GM18909 (cell line): ENCODE results near the gene RNF130.
A peak's percentile ranks its signal among the peaks of the same experiment; 100 is the strongest.
"Not testable (repeated sequence)": the region's sequence is repeated elsewhere in the genome, so short reads cannot be mapped to it uniquely, and the experiment has no call there.

ENCODE experiments used
- ATAC-seq: cut with Tn5 transposase; IDR thresholded peaks from one replicate; pipeline ENCODE4 v1.9.1; 2021; ENCODE audit warnings: mild to moderate bottlenecking; ENCODE audit not compliant: unreplicated experiment, poor library complexity

The RNF130 gene

GRCh38 chr5:179986328-179986727, 85.2 kb downstream of the RNF130 start:
- no peak for ATAC-seq

GRCh38 chr5:179981636-179982035, 89.9 kb downstream of the RNF130 start:
- ATAC-seq, result no peak

- ATAC-seq, result no peak
Observed at GRCh38 chr5:179980767-179981166, 90.8 kb downstream of the RNF130 start.

- no peak for ATAC-seq
Observed at GRCh38 chr5:179978792-179979191, 92.8 kb downstream of the RNF130 start.

GRCh38 chr5:179975713-179976134, 95.8 kb downstream of the RNF130 start:
- ATAC-seq, result no peak

GRCh38 chr5:179974946-179975712, 96.4 kb downstream of the RNF130 start:
- ATAC-seq, result peak; percentile 63

GRCh38 chr5:179974246-179974945, 97.2 kb downstream of the RNF130 start:
- no peak for ATAC-seq

- ATAC-seq, result no peak
Observed at GRCh38 chr5:179973391-179973790, 98.2 kb downstream of the RNF130 start.

- ATAC-seq, result no peak
Observed at GRCh38 chr5:179969110-179969509, 102.4 kb downstream of the RNF130 start.

- ATAC-seq, result no peak
Observed at GRCh38 chr5:179967489-179967888, 104.1 kb downstream of the RNF130 start.

GRCh38 chr5:179964015-179964414, 107.5 kb downstream of the RNF130 start:
- ATAC-seq, result no peak

- no peak for ATAC-seq
Observed at GRCh38 chr5:179963375-179963774, 108.2 kb downstream of the RNF130 start.

GRCh38 chr5:179960204-179960831, 111.2 kb downstream of the RNF130 start:
- ATAC-seq, result no peak

GRCh38 chr5:179959641-179960040, 111.9 kb downstream of the RNF130 start:
- no peak for ATAC-seq

GRCh38 chr5:179959118-179959517, 112.4 kb downstream of the RNF130 start:
- not testable (repeated sequence) for ATAC-seq

- ATAC-seq, result no peak
Observed at GRCh38 chr5:179955630-179956029, 115.9 kb downstream of the RNF130 start.

- no peak for ATAC-seq
Observed at GRCh38 chr5:179955062-179955461, 116.5 kb downstream of the RNF130 start.

- ATAC-seq, result no peak
Observed at GRCh38 chr5:179954434-179954833, 117.1 kb downstream of the RNF130 start.

GRCh38 chr5:179953987-179954386, 117.6 kb downstream of the RNF130 start:
- no peak for ATAC-seq

- ATAC-seq, result no peak
Observed at GRCh38 chr5:179936976-179937681, 134.4 kb downstream of the RNF130 start.
